SK-N-SH treated with all-trans-retinoic acid at 6 μM for 48 hours (cell line): ENCODE measurements around the gene TRIM45.

ENCODE experiments used
- ATAC-seq: fragments of 200-7000 bp; cut with Tn5 transposase; 3 replicates; pipeline ENCODE4 v1.9.1; 2020; ENCODE audit warnings: mild to moderate bottlenecking, moderate library complexity
- ARNTL ChIP-seq: fragments of 450-650 bp; formaldehyde crosslinking; IDR thresholded peaks from 2 replicates; pipeline ENCODE4 v1.5.0; 2020; ENCODE audit warnings: low read depth, mild to moderate bottlenecking, moderate library complexity, borderline replicate concordance
- BACH2 ChIP-seq: fragments of 250-450 bp; sonication (Bioruptor Pico); IDR thresholded peaks from 2 replicates; pipeline ENCODE4 v1.9.0; 2021; ENCODE audit warnings: mild to moderate bottlenecking, borderline replicate concordance
- CSDC2 ChIP-seq: fragments of 250-450 bp; sonication (Bioruptor Pico); IDR thresholded peaks from 2 replicates; pipeline ENCODE4 v1.5.0; 2020; ENCODE audit warnings: mild to moderate bottlenecking, moderate library complexity
- ISL1 ChIP-seq: fragments of 250-450 bp; sonication (Bioruptor Pico); IDR thresholded peaks from 2 replicates; pipeline ENCODE4 v2.1.2; 2022; ENCODE audit warnings: mild to moderate bottlenecking, moderate library complexity
- OSR1 ChIP-seq: fragments of 250-450 bp; sonication (Bioruptor Pico); IDR thresholded peaks from 2 replicates; pipeline ENCODE4 v1.8.0; 2022; ENCODE audit warnings: moderate library complexity, mild to moderate bottlenecking, inconsistent platforms
- PPARA ChIP-seq: fragments of 250-450 bp; sonication (Bioruptor Pico); IDR thresholded peaks from 2 replicates; pipeline ENCODE4 v1.5.0; 2020; ENCODE audit warnings: mild to moderate bottlenecking, borderline replicate concordance
- RARB ChIP-seq: fragments of 250-450 bp; sonication (Bioruptor Pico); IDR thresholded peaks from 2 replicates; pipeline ENCODE4 v1.8.0; 2021; ENCODE audit warnings: mild to moderate bottlenecking, moderate library complexity
- SNAI2 ChIP-seq: fragments of 250-450 bp; sonication (Bioruptor Pico); IDR thresholded peaks from 2 replicates; pipeline ENCODE4 v1.5.0; 2020; ENCODE audit warnings: mild to moderate bottlenecking, moderate library complexity
- TCF4 ChIP-seq: fragments of 250-450 bp; sonication (Bioruptor Pico); IDR thresholded peaks from 2 replicates; pipeline ENCODE4 v1.8.0; 2021; ENCODE audit warnings: mild to moderate bottlenecking, moderate library complexity, borderline replicate concordance
- TOX ChIP-seq: fragments of 250-450 bp; sonication (Bioruptor Pico); IDR thresholded peaks from 2 replicates; pipeline ENCODE4 v1.8.0; 2021; ENCODE audit warnings: mild to moderate bottlenecking, moderate library complexity, borderline replicate concordance
- ZC3H10 ChIP-seq: fragments of 250-450 bp; sonication (Bioruptor Pico); IDR thresholded peaks from 2 replicates; pipeline ENCODE4 v1.5.1; 2021; ENCODE audit warnings: mild to moderate bottlenecking, moderate library complexity
- ZFP3 ChIP-seq: fragments of 250-450 bp; sonication (Bioruptor Pico); IDR thresholded peaks from 2 replicates; pipeline ENCODE4 v1.5.0; 2020; ENCODE audit warnings: mild to moderate bottlenecking, moderate library complexity
- ZFP30 ChIP-seq: fragments of 450-650 bp; formaldehyde crosslinking; IDR thresholded peaks from 2 replicates; pipeline ENCODE4 v1.5.0; 2022; ENCODE audit warnings: mild to moderate bottlenecking, moderate library complexity
- ZNF565 ChIP-seq: fragments of 450-650 bp; formaldehyde crosslinking; conservative IDR thresholded peaks from 2 replicates; pipeline ENCODE4 v1.5.0; 2020; ENCODE audit warnings: low read depth, mild to moderate bottlenecking, moderate library complexity
- ZNF70 ChIP-seq: fragments of 450-650 bp; formaldehyde crosslinking; IDR thresholded peaks from 2 replicates; pipeline ENCODE4 v1.5.0; 2020; ENCODE audit warnings: mild to moderate bottlenecking, moderate library complexity
- TF ChIP-seq, protein P1 (sequence below): fragments of 250-450 bp; sonication (Bioruptor Pico); IDR thresholded peaks from 2 replicates; pipeline ENCODE4 v1.5.0; 2020; ENCODE audit warnings: mild to moderate bottlenecking, moderate library complexity
- TF ChIP-seq, protein P2 (sequence below): fragments of 250-450 bp; sonication (Bioruptor Pico); IDR thresholded peaks from 2 replicates; pipeline ENCODE4 v1.8.0; 2020; ENCODE audit warnings: mild to moderate bottlenecking, moderate library complexity, borderline replicate concordance
- TF ChIP-seq, protein P3 (sequence below): fragments of 250-450 bp; sonication (Bioruptor Pico); IDR thresholded peaks from 2 replicates; pipeline ENCODE4 v1.5.1; 2020; ENCODE audit warnings: low read depth, mild to moderate bottlenecking, moderate library complexity

Gene TRIM45

DNA sequence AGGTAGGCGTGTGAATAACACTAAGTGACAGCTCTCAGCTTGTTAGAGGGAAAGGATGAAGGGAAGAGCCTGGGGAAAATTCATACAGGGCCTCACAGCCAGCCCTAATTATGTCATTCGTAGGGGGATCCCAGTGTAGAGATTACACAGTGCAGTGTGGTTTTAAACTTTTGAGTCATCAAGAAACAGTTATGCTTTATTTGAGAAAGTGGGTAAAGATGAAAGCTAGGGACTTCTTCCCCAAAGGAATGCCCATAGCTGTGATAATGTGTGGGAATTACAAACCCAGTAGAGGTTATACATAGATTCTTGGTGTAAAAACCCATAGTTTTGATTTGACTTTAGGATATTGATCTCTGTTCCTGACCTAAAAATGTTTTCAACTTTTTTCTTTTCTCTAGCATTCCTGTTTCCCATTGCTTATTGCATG lies 59.5 kb downstream of the TRIM45 start:
- ATAC-seq: no peak
- TF ChIP-seq, protein P1, sequence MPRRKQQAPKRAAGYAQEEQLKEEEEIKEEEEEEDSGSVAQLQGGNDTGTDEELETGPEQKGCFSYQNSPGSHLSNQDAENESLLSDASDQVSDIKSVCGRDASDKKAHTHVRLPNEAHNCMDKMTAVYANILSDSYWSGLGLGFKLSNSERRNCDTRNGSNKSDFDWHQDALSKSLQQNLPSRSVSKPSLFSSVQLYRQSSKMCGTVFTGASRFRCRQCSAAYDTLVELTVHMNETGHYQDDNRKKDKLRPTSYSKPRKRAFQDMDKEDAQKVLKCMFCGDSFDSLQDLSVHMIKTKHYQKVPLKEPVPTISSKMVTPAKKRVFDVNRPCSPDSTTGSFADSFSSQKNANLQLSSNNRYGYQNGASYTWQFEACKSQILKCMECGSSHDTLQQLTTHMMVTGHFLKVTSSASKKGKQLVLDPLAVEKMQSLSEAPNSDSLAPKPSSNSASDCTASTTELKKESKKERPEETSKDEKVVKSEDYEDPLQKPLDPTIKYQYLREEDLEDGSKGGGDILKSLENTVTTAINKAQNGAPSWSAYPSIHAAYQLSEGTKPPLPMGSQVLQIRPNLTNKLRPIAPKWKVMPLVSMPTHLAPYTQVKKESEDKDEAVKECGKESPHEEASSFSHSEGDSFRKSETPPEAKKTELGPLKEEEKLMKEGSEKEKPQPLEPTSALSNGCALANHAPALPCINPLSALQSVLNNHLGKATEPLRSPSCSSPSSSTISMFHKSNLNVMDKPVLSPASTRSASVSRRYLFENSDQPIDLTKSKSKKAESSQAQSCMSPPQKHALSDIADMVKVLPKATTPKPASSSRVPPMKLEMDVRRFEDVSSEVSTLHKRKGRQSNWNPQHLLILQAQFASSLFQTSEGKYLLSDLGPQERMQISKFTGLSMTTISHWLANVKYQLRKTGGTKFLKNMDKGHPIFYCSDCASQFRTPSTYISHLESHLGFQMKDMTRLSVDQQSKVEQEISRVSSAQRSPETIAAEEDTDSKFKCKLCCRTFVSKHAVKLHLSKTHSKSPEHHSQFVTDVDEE (CRISPR knock-in tag): no peak
- TF ChIP-seq CSDC2 (CRISPR knock-in tag): no peak
- no peak for TF ChIP-seq ZNF565 (CRISPR knock-in tag)
- no peak for TF ChIP-seq PPARA (CRISPR knock-in tag)
- TF ChIP-seq ISL1: no peak
- no peak for TF ChIP-seq OSR1 (CRISPR knock-in tag)
- no peak for TF ChIP-seq TCF4
- no peak for TF ChIP-seq ZFP30 (CRISPR knock-in tag)
- no peak for TF ChIP-seq RARB (CRISPR knock-in tag)
- TF ChIP-seq BACH2 (CRISPR knock-in tag): no peak
- no peak for TF ChIP-seq TOX (CRISPR knock-in tag)
- TF ChIP-seq, protein P2, sequence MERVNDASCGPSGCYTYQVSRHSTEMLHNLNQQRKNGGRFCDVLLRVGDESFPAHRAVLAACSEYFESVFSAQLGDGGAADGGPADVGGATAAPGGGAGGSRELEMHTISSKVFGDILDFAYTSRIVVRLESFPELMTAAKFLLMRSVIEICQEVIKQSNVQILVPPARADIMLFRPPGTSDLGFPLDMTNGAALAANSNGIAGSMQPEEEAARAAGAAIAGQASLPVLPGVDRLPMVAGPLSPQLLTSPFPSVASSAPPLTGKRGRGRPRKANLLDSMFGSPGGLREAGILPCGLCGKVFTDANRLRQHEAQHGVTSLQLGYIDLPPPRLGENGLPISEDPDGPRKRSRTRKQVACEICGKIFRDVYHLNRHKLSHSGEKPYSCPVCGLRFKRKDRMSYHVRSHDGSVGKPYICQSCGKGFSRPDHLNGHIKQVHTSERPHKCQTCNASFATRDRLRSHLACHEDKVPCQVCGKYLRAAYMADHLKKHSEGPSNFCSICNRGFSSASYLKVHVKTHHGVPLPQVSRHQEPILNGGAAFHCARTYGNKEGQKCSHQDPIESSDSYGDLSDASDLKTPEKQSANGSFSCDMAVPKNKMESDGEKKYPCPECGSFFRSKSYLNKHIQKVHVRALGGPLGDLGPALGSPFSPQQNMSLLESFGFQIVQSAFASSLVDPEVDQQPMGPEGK (CRISPR knock-in tag): no peak
- no peak for TF ChIP-seq SNAI2 (CRISPR knock-in tag)
- TF ChIP-seq, protein P3, sequence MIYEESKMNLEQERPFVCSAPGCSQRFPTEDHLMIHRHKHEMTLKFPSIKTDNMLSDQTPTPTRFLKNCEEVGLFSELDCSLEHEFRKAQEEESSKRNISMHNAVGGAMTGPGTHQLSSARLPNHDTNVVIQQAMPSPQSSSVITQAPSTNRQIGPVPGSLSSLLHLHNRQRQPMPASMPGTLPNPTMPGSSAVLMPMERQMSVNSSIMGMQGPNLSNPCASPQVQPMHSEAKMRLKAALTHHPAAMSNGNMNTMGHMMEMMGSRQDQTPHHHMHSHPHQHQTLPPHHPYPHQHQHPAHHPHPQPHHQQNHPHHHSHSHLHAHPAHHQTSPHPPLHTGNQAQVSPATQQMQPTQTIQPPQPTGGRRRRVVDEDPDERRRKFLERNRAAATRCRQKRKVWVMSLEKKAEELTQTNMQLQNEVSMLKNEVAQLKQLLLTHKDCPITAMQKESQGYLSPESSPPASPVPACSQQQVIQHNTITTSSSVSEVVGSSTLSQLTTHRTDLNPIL (CRISPR knock-in tag): no peak
- TF ChIP-seq ZFP3: no peak
- TF ChIP-seq ZC3H10 (CRISPR knock-in tag): no peak
- TF ChIP-seq ARNTL (CRISPR knock-in tag): no peak
- TF ChIP-seq ZNF70 (CRISPR knock-in tag): no peak
